Left ventricle myocardium superior (tissue), 1 donor: ENCODE measurements around the gene ACYP2. TPM values are rescaled to one million over a fixed set of nuclear protein-coding genes. Genes with fewer than 3 reads are reported as not detected.

ENCODE experiments used
- ATAC-seq: fragments of 200-7000 bp; cut with Tn5 transposase; one replicate; pipeline ENCODE4 v1.9.1; 2020; ENCODE audit warnings: mild to moderate bottlenecking, moderate library complexity
- DNase-seq: peaks from one replicate; pipeline ENCODE4 v3.0.0-alpha.2; 2020
- intact Hi-C: fragments of 100-400 bp; cut with micrococcal nuclease; formaldehyde crosslinking; loops from one replicate; pipeline ENCODE4 v1.11.0; 2022
- total RNA-seq: library from RNA; stranded (reverse); fragmentation: NEBNext Ultra II Directional; extraction: Animal tissue kit (Norgen Biotek cat#: 25700); gene quantifications from one replicate; pipeline ENCODE4 v1.2.1, GENCODE V29; 2021
- donor health status: DM: no; HTN: yes; CAD: no; lungs with severe emphysema.

ACYP2 gene
- total RNA-seq, 1 donor from 2014 or later: 60.3 TPM

DNA sequence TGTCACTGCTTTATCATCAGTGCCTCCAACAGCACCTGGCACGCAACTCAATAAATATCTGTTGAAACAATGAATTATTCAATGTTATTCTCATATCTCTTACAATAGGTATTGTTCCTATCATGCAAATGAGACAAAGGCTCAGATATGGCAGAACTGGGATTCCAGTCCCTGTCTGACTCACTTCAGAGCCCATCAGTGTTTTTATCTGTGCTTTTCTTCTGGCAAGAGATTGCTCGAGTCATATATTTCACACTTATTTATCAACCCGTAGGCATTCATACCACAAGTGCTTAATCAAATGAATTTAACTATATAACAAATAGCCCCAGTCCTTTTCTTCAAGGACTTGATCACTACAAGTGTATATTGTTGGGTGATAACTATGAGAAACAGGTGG, 217.0 kb downstream of the ACYP2 start:
- intact Hi-C loops: loop anchor here (10.0 kb wide), 1 partner anchor 128 kb away; no protein-coding TSS in a partner anchor
- no peak for DNase-seq
- no peak for ATAC-seq

- DNase-seq (no peak), ATAC-seq (peak; percentile 52)
- intact Hi-C loops: loop anchor here (10.0 kb wide), 1 partner anchor 132 kb away; no protein-coding TSS in a partner anchor
These were observed 220.9 kb downstream of the ACYP2 start for GRCh38 chr2:54336136-54336976.

DNA sequence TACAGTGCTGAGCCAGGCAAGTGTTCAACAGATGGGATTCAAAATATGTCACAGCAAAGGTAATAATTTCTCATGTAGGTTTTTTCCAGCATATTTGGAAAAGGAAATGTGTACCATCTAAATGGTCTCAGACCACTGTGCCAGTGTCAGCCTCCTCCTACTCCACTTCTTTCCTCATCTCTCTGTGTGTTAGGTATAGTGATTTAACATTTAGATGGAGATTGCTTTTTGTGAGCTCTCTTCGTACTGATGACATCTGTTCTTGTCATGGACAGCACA, 221.5 kb downstream of the ACYP2 start:
- no peak for DNase-seq
- intact Hi-C loops: loop anchor here (10.0 kb wide), 1 partner anchor 132 kb away; no protein-coding TSS in a partner anchor
- ATAC-seq: no peak

DNA sequence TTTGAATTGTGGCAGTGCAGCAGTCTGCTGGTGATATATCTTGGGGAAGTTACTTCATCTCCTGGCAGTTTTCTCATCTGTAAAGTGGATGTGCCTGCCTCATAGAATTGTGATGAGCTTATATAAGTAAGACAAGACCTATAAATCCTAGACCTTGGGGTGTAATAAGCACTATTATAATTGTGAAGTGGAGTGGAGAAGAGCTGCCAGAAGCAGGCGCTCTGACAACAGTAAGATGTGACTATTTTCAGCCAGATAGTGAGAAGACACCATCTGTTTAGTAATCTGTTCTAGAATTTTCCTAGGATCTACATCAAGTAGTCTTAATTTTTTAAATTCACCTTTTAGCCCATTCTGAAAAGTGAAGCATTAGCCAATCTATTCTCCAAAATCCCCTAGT, 226.2 kb downstream of the ACYP2 start:
- peak; percentile 70 for ATAC-seq
- DNase-seq: no peak
- intact Hi-C loops: no loop called here

GRCh38 chr2:54342603-54343002, 227.2 kb downstream of the ACYP2 start:
- DNase-seq (no peak), ATAC-seq (no peak)
- intact Hi-C loops: no loop called here

GRCh38 chr2:54347622-54348021, 232.2 kb downstream of the ACYP2 start:
- intact Hi-C loops: no loop called here
- ATAC-seq (no peak), DNase-seq (no peak)

DNA sequence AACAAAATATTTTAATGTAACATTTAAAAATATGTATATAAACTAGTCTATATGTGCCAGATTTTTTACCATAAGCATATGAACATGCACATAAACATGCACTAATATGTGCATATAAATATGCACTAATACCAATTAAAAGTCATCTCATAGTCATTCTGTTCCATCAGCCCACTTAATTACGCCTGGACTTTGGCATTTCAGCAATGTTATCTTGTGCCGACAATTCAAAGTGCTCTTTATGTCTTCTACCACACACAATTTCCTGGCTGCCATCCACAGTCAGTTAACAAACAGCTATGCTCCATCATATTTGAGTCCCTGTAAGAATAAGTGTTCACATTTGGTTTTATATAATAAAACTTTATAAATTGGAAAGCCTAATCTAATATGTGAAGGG, 233.2 kb downstream of the ACYP2 start:
- no peak for DNase-seq
- ATAC-seq: peak; percentile 90
- intact Hi-C loops: no loop called here

DNA sequence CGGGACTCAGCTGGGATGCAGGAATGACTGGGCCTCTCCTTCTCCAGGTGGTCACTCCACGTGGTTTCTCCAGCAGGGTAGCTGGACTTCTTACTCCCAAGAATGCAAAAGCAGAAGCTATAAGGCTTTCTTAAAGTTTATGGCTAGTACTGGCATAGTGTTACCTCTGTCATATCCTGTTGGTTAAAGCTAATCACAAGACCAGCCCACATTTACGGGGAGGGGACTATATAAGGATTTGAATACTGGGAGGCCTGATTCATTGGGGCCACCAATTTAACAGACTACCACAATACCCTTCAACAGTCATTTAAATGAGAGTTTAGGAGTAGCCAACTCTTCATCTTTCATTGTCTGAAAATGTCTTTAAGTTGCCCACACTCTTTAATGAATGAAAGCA, 235.0 kb downstream of the ACYP2 start:
- intact Hi-C loops: no loop called here
- ATAC-seq (no peak), DNase-seq (no peak)

GRCh38 chr2:54353216-54353615, 237.8 kb downstream of the ACYP2 start:
- DNase-seq (no peak), ATAC-seq (peak; percentile 39)
- intact Hi-C loops: no loop called here

Other genes with a start within 250 kb of the ACYP2 start
- gene PSME4, start 144.6 kb upstream of the ACYP2 start, total RNA-seq: 51.0 TPM
- not detected for gene TSPYL6, start 140.6 kb downstream of the ACYP2 start, total RNA-seq